ENCODE measurements around the gene GUCY2C.
"Not testable (repeated sequence)": the region's sequence is repeated elsewhere in the genome, so short reads cannot be mapped to it uniquely, and the experiment has no call there.

Gene GUCY2C

GRCh38 chr12:14689144-14689543, 7.3 kb downstream of the GUCY2C start:
- no peak for DNase-seq
- intact Hi-C loops (cut with DNase I) = no loop called here

DNA sequence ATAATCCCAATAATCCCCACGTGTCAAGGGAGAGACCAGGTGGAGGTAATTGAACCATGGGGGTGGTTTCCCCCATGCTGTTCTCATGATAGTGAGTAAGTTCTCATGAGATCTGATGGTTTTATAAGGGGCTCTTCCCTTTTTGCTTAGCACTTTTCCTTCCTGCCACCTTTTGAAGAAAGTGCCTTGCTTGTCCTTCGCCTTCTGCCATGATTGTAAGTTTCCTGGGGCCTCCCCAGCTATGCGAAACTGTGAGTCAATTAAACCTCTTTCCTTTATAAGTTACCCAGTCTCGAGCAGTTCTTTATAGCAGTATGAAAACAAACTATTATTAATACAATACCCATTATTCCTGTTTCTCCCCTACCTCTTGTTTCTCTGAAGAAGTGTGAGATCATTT, 14.2 kb downstream of the GUCY2C start:
- intact Hi-C loops (cut with DNase I); DNase-seq: not testable (repeated sequence)

DNA sequence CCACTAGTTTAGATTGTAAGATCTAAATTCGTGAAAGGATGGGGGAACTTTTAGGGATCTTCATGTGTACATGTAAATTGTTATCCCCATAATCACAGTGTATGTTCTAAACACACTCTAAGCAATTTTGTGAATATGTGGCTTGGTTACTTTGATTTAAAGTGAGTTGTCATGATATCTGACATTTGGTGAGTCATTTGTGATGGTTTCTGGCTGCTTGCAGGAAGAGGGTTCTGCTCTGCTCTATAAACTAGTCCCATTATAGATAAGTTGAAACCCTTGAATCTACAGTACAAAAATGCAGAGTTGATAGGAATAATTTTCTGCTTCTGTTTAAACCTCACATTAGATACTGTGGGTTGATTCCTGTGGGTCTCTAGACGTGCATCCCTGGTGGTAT, 14.8 kb downstream of the GUCY2C start:
- DNase-seq = no peak
- intact Hi-C loops (cut with DNase I) = no loop called here

DNA sequence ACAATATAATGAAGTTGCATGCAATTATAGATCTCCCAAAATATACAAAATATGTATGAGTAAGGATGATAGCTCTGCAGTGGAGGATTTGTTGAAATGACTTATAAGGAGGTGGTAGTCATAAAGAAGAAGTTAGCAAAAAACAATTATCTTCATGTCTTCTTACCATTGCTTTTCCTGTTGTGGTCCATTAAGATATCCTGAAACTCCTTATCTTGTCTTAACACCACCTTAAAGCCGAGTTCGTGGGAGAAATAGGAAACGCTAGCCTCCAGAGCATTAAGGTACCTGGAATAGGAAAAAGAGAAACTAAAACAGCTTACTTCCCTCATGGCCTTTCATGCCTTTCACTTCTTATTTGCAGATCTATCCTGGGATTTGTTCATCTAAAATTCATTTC, 15.2 kb downstream of the GUCY2C start:
- intact Hi-C loops (cut with DNase I) = no loop called here
- DNase-seq = no peak

GRCh38 chr12:14678547-14679150, 17.8 kb downstream of the GUCY2C start:
- intact Hi-C loops (cut with DNase I) = no loop called here
- DNase-seq = no peak

DNA sequence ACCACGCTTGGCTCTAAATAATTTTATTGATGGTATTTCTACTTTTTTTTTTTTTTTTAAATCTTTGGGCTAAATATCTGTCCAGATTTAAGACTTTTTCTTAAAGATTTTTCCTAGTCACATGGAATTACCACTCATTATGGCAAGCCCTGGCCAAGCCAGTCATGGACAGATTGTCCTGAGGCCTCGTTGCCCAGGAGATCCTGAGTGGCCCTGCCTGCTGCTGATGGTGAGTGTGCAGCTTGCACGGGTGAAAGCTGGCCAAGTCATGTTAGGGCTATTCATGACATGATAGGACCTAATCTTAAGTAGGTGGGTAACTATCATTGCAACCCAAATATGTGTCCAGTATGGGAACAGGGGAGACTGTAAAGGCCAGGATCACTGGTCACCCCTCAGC, 27.8 kb downstream of the GUCY2C start:
- DNase-seq = no peak
- intact Hi-C loops (cut with DNase I) = loop anchor here (5.0 kb wide), 1 partner anchor 36 kb away; no protein-coding TSS in a partner anchor

DNA sequence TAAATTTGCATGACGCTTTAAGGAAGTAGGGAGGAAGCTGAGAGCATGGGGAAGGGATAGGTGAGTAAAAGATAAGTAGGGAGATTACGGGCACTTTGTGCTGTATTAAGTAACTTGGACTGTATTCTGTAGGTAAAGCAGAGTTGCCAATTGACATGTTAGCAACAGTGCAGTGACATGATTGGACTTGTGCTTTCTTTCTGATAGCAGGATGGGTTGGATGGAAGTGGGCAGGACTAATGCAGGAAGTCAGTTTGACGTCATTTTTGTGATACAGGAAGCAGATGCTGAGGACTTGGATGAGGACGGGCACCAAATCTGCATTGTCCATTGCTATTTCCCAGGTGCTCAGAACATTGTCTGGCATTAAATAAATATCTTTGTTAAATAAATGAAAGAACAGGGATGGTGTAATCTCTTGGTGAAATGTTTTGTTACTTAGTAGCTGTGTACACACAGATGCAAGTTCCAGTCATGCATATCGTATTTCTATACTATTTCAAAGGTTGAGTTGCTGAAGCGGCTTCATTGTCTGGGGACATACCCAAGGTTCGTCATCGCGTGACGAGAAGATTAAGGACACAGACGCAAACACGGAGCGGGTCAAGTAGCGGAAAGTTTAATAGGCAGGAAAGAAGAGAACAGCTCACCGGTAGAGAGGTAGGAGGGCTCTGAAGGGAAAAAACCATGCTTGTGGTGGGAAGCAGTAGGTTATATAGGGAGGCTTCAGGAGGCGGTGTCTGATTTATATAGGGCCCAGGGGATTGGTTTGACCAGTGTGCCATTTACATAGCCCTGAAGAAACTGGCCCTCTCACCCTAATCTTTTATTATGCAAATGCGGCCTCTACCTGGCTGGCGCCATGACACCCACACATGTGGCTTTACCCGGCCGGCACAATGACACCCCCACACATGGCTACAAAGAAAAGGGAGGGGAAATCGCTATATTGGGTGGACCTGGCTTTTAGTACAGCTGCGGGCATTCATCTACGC, 30.7 kb downstream of the GUCY2C start:
- DNase-seq = no peak
- intact Hi-C loops (cut with DNase I) = loop anchor here (2.0 to 5.0 kb wide), 3 partner anchors 33 to 479 kb away; no protein-coding TSS in a partner anchor

DNA sequence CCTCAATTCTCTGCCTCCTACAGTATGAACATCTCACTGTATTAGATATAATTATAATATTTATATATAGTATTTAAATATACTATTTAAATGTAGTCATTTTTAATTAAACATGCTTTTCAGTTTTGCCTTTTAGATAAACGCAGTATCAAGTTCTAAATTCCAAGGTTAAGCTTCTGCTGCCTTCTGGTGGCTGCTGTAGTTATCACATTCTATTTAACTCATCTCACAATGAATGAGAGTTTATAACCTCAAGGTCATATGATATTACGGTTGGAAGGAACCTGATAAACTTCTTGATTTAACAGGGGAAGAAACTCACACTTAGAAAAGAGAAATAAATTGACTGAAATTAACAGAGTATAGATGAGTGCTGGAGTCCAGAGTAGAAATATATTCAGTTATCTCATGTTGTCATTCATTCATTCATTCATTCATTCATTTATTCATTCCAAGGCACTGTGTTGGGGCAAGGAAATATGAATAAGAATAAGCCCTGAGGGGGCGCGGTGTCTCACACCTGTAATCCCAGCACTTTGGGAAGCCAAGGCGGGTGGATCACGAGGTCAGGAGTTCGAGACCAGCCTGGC, 31.9 kb downstream of the GUCY2C start:
- no peak for DNase-seq
- intact Hi-C loops (cut with DNase I) = loop anchor here (2.0 to 5.0 kb wide), 3 partner anchors 32 to 478 kb away; no protein-coding TSS in a partner anchor

- intact Hi-C loops (cut with DNase I) = no loop called here
- no peak for DNase-seq
These were observed 33.4 kb downstream of the GUCY2C start for GRCh38 chr12:14663002-14663401.

GRCh38 chr12:14656846-14657245, 39.6 kb downstream of the GUCY2C start:
- no peak for DNase-seq
- intact Hi-C loops (cut with DNase I) = no loop called here

DNA sequence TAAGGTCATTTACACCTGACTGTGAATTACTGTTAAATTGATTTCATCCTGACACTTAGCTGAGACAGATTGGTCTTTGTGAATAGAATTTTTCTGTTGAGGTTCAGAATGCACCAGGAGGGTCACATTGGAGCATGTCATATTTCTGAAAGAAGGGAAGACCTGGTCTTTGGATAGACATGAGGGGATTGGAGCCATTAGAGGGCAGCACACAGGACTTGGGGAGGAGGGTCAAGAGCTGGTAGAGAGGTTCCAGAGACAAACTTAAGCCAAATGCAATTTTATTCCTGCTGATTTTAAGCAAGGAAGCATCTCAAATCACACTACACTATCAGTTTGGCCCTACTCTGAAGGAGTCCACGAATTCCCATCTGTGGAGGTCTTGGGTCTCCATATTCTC, 41.1 kb downstream of the GUCY2C start:
- intact Hi-C loops (cut with DNase I) = no loop called here
- DNase-seq = no peak

GRCh38 chr12:14654842-14655241, 41.6 kb downstream of the GUCY2C start:
- intact Hi-C loops (cut with DNase I) = no loop called here
- no peak for DNase-seq

DNA sequence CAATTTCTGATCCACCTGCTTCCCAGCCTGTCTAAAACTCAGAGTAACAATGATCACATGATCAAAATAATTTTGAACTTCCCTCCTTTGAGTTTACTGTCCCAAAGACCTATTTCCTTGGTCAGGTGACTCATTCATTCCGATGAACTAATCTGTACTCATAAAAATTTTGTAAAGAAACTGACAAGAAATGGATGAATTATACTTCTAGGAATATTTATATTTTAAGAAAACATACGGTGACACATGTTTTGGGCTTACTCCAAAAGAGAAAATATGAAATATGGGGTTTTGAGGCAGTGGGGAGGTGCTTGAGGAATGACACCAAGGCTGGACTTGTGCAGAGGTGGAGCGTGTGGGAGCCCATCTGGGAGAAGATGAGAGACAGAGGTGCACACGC, 42.0 kb downstream of the GUCY2C start:
- no peak for DNase-seq
- intact Hi-C loops (cut with DNase I) = no loop called here

GRCh38 chr12:14652483-14652882, 43.9 kb downstream of the GUCY2C start:
- intact Hi-C loops (cut with DNase I) = no loop called here

DNA sequence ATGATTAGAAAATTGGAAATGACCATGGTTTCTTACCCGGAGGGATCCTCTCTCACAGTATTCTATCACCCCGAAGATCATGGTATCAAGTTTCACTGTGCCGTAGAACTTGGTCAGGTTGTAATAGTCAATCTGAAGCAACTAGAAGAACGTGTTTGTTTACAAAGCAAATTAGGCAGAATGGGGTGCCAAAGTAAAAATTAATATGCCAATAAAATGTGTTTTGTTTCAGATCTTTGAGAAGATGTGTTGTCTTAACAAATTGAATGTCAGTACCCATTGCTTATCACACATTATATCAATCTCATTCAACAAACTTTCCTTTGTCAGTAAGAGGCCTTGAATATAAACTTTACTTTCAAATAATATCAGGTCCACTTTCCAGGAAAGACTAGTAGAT, 45.0 kb downstream of the GUCY2C start:
- no peak for DNase-seq
- intact Hi-C loops (cut with DNase I) = no loop called here

More at GRCh38 chr12:14652483-14652882, 43.9 kb downstream of the GUCY2C start:
- no peak for DNase-seq

GRCh38 chr12:14650789-14651188, 45.6 kb downstream of the GUCY2C start:
- no peak for DNase-seq
- intact Hi-C loops (cut with DNase I) = no loop called here

- intact Hi-C loops (cut with DNase I) = no loop called here
- no peak for DNase-seq
These were observed 49.2 kb downstream of the GUCY2C start for GRCh38 chr12:14647028-14647750.

GRCh38 chr12:14643251-14643650, 53.1 kb downstream of the GUCY2C start:
- DNase-seq = no peak
- intact Hi-C loops (cut with DNase I) = no loop called here

DNA sequence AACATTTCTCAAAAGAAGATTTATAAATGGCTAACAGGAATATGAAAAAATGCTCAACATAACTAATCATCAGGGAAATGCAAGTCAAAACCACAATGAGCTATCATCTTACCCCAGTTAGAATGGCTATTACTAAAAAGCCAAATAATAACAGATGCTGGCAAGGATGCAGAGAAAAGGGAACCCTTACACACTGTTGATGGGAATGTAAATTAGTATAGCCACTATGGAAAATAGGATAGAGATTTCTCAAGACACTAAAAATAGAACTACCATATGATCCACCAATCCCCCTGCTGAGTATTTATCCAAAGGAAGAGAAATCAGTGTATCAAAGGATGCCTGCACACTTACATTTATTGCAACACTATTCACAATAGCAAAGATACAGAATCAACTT, 58.3 kb downstream of the GUCY2C start:
- intact Hi-C loops (cut with DNase I) = loop anchor here (10.0 kb wide), 1 partner anchor 357 kb away; no protein-coding TSS in a partner anchor
- no peak for DNase-seq

DNA sequence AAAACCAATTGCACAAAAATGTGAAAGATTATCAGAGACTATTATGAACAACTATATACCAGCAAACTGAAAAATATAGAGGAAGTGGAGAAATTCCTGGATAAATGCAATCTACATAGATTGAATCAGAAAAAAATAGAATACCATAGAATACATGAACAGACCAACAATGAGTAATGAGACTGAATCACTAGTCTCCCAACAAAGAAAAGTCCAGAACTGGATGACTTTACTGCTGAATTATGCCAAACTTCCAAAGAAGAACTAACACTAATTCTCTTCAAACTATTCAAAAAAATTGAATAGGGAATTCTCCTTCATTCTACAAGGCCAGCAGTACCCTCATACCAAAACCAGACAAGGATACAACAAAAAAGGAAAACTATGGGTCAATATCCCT, 60.6 kb downstream of the GUCY2C start:
- intact Hi-C loops (cut with DNase I) = loop anchor here (10.0 kb wide), 1 partner anchor 359 kb away; no protein-coding TSS in a partner anchor
- no peak for DNase-seq
